ENCODE results near the gene SPG7. TPM values are rescaled to one million over a fixed set of nuclear protein-coding genes. Genes with fewer than 3 reads are reported as not detected.

SPG7 gene
- total RNA-seq, 1 donor from 2014 or later = 119 TPM

GRCh38 chr16:89588413-89589109, 80.4 kb downstream of the SPG7 start:
- intact Hi-C loops (cut with DNase I) = no loop called here
- no peaks in the 10 kb centered on the region for H3K9me3 ChIP-seq
- H3K27ac ChIP-seq = no peak overlapping the region
- no peak for DNase-seq (ENCODE audit: extremely low spot score in 2 of 2)
- no peaks in the 10 kb centered on the region for H3K36me3 ChIP-seq
- H3K4me1 ChIP-seq = no peaks in the 10 kb centered on the region
- TF ChIP-seq CTCF (IDR thresholded peaks at IDR 0.05) (no peak), POLR2AphosphoS5 (IDR thresholded peaks at IDR 0.05; ENCODE audit: insufficient read depth in 1 of 2, low read depth in 1 of 2) (no peak), POLR2A (IDR thresholded peaks at IDR 0.05) (no peak)
- no peak overlapping the region for H3K4me3 ChIP-seq
- H3K27me3 ChIP-seq = no peaks in the 10 kb centered on the region

GRCh38 chr16:89589241-89589926, 81.2 kb downstream of the SPG7 start:
- no peak for DNase-seq (ENCODE audit: extremely low spot score in 2 of 2)
- Histone ChIP-seq H3K27me3 (no peaks in the 10 kb centered on the region), H3K4me3 (no peak overlapping the region), H3K9me3 (no peaks in the 10 kb centered on the region), H3K36me3 (no peaks in the 10 kb centered on the region), H3K27ac (no peak overlapping the region), H3K4me1 (no peaks in the 10 kb centered on the region)
- TF ChIP-seq POLR2A (IDR thresholded peaks at IDR 0.05) = no peak
- no peak for TF ChIP-seq CTCF (IDR thresholded peaks at IDR 0.05)
- no peak for TF ChIP-seq POLR2AphosphoS5 (IDR thresholded peaks at IDR 0.05; ENCODE audit: insufficient read depth in 1 of 2, low read depth in 1 of 2)
- intact Hi-C loops (cut with DNase I) = no loop called here

GRCh38 chr16:89593841-89594240, 85.6 kb downstream of the SPG7 start:
- no peaks in the 10 kb centered on the region for H3K27me3 ChIP-seq
- no peaks in the 10 kb centered on the region for H3K36me3 ChIP-seq
- H3K4me3 ChIP-seq = no peak overlapping the region
- no peaks in the 10 kb centered on the region for H3K4me1 ChIP-seq
- H3K9me3 ChIP-seq = no peaks in the 10 kb centered on the region
- no peak for DNase-seq (ENCODE audit: extremely low spot score in 2 of 2)
- TF ChIP-seq POLR2AphosphoS5 (IDR thresholded peaks at IDR 0.05; ENCODE audit: insufficient read depth in 1 of 2, low read depth in 1 of 2) (no peak), POLR2A (IDR thresholded peaks at IDR 0.05) (no peak)
- no peak overlapping the region for H3K27ac ChIP-seq
- intact Hi-C loops (cut with DNase I) = no loop called here

- H3K36me3 ChIP-seq = no peaks in the 10 kb centered on the region
- TF ChIP-seq POLR2AphosphoS5 (IDR thresholded peaks at IDR 0.05; ENCODE audit: insufficient read depth in 1 of 2, low read depth in 1 of 2) (no peak), CTCF (IDR thresholded peaks at IDR 0.05) (no peak), POLR2A (IDR thresholded peaks at IDR 0.05) (no peak)
- H3K9me3 ChIP-seq = no peaks in the 10 kb centered on the region
- no peak for DNase-seq (ENCODE audit: extremely low spot score in 2 of 2)
- H3K27ac ChIP-seq = no peak overlapping the region
- no peak overlapping the region for H3K4me3 ChIP-seq
- intact Hi-C loops (cut with DNase I) = no loop called here
- H3K27me3 ChIP-seq = no peaks in the 10 kb centered on the region
- H3K4me1 ChIP-seq = no peaks in the 10 kb centered on the region
Measured at GRCh38 chr16:89595330-89596060, 87.3 kb downstream of the SPG7 start.

- intact Hi-C loops (cut with DNase I) = no loop called here
- TF ChIP-seq POLR2A (IDR thresholded peaks at IDR 0.05) (no peak), POLR2AphosphoS5 (IDR thresholded peaks at IDR 0.05; ENCODE audit: insufficient read depth in 1 of 2, low read depth in 1 of 2) (no peak), CTCF (IDR thresholded peaks at IDR 0.05) (no peak)
- Histone ChIP-seq H3K4me3 (no peak overlapping the region), H3K9me3 (no peaks in the 10 kb centered on the region), H3K4me1 (no peaks in the 10 kb centered on the region), H3K27ac (no peak overlapping the region), H3K36me3 (no peaks in the 10 kb centered on the region), H3K27me3 (no peaks in the 10 kb centered on the region)
- no peak for DNase-seq (ENCODE audit: extremely low spot score in 2 of 2)
Measured at GRCh38 chr16:89596061-89596689, 88.0 kb downstream of the SPG7 start.

Measured in vagina (tissue), 2 donors.